LoVo (cell line): Measurements from ENCODE around the gene SLC39A6.
"Not testable (repeated sequence)": the region's sequence is repeated elsewhere in the genome, so short reads cannot be mapped to it uniquely, and the experiment has no call there.

Experiments
- DNase-seq: peaks from one replicate; pipeline ENCODE4 v3.0.0-alpha.2; 2016; ENCODE audit warnings: low spot score

Gene SLC39A6, protein sequence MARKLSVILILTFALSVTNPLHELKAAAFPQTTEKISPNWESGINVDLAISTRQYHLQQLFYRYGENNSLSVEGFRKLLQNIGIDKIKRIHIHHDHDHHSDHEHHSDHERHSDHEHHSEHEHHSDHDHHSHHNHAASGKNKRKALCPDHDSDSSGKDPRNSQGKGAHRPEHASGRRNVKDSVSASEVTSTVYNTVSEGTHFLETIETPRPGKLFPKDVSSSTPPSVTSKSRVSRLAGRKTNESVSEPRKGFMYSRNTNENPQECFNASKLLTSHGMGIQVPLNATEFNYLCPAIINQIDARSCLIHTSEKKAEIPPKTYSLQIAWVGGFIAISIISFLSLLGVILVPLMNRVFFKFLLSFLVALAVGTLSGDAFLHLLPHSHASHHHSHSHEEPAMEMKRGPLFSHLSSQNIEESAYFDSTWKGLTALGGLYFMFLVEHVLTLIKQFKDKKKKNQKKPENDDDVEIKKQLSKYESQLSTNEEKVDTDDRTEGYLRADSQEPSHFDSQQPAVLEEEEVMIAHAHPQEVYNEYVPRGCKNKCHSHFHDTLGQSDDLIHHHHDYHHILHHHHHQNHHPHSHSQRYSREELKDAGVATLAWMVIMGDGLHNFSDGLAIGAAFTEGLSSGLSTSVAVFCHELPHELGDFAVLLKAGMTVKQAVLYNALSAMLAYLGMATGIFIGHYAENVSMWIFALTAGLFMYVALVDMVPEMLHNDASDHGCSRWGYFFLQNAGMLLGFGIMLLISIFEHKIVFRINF

DNA sequence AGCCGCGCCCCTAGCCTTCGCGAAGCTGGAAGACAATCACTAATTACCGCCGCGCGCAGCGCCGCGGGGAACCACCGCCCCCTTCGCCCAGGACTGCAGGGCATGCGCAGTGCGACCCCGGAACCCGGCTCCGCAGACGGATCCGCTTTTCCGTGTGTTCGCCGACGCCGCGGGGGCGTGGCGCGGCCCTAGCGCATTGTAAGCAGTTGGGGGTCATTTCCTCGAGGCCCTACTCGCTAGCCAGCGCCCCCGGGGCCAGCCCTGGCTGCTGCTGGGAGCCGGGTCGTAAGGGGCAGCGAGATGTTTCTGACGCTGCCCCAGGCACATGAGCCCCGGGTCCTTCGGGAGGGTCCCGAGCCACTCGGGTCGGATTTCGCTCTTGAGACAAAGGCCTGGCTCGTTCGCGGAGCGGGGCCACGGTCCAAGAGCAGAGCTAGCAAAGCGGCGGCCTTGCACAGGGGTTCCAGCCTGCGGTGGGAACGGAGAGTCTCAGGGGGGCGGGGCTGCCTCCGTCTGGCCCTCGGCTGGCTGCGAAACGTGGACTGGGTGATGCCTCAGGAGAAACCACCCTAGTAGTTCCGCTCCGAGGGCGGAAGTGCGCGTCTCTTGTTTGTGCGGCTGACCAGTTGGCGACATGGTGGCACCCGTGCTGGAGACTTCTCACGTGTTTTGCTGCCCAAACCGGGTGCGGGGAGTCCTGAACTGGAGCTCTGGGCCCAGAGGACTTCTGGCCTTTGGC lies at the start of gene SLC39A6, which contains the start of gene ELP2:
SLC39A6 (minus strand) TSS at position 41 of the 739 bp plus-strand sequence. CDS start 2,333 bp downstream, outside the sequence.
ELP2 (plus strand) TSS at position 600 of the 739 bp plus-strand sequence; CDS start at position 635, 35 bp downstream.
- DNase-seq, result peak; percentile 95

DNA sequence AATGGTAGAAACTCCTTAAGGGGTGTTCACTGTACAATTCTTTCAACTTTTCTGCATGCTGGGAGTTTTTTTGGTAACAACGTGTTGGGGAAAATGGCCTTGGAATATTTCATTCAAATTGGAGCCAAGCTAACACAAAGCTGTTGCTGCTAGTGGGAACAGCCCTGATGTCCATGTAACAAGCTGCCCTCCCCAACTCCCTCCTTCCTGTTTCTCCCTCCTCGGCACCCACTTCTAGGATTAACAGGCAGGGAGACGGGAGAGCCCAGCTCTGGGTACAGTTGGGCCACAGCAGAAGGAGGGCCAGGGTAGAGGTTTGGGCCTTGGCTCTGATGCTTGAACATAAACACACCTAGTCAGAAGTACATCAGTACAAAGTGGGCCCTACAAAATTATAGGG lies 48.8 kb upstream of the SLC39A6 start:
- no peak for DNase-seq

DNA sequence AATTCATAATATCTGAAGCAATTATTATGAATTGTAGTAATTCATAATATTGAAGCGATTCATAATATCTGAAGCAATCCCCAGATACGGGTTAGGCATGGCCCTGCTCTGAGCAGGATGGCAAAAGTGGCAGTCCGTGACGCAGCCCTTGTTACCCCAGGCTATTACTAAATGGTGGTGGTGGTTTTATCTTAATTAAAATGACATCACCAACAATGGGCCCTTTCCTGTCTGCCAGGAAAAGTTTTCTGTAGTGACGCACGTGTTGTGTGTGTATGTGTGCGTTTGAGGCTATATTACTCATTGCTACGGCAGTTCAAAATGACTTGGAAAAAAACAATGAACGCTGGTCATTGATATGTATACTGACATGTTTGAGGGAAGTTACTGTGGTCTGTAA lies 47.6 kb upstream of the SLC39A6 start:
- no peak for DNase-seq

DNA sequence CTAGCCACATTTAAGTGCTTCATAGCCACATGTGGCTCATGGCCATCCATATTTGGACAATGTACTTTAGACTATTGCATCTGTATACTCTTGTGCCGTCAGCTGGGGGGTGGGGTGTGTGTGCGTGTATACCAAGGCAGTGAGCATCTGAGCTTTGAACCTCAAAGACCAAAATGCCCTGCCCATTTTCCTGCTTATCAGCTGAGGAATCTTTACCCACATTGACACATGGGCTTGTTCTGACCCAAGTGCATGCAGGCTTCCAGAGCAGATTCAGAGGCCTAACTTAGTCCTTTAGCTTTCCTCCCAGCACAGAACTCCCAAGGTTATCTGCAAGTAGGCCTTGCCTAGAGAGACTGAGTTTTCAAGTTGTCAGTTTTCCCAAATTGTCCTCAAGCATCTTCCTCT lies 47.0 kb upstream of the SLC39A6 start:
- DNase-seq, result peak; percentile 12

DNA sequence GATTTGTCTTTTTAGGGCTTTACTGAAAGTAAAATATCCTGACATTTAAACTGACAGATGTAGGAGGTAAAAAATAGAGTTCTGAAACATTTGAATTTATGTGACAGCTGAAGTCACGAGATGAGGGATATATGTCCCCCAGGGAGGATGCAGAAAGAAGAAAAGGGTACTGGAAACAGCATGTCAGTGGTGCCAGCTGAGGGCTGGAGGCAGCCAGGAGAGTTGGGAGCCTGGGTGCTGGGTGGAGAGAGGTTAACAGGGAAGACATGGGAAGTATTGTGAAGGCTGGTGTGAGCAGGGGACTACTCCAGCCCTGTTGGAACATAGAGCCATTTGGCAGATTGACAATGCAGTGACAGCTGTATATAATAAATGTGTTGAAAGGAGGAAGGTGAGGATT lies 46.3 kb upstream of the SLC39A6 start:
- no peak for DNase-seq

DNA sequence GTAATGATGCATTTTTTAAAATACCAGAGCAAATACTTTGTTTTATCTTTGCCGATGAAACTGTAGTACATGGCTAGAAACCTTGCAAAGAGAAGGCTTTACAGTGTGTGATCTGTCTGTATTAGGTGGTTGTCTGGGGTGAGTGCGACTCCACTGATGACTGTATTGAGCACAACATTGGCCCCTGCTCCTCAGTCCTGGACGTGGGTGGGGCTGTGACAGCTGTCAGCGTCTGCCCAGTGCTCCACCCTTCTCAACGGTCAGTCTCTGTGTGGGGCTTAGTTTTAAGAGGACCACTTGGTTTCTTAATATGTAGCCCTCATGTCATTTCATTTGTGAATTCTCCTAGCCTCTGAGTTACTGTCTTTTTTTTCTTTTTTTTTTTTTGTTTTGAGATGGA lies 40.8 kb upstream of the SLC39A6 start:
- DNase-seq, result no peak

DNA sequence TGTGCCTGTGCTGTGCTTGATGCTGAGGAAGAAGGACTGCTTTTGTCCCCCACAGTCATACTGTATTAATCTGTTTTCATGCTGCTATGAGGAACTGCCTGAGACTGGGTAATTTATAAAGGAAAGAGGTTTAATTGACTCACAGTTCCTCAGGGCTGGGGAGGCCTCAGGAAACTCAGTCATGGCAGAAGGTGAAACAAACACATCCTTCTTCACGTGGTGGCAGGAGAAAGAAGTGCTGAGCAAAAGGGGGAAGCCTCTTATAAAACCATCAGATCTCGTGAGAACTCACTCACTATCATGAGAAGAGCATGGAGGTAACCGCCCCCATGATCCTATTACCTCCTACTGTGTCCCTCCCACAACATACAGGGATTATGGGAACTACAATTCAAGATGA lies 39.2 kb upstream of the SLC39A6 start:
- not testable (repeated sequence) for DNase-seq

DNA sequence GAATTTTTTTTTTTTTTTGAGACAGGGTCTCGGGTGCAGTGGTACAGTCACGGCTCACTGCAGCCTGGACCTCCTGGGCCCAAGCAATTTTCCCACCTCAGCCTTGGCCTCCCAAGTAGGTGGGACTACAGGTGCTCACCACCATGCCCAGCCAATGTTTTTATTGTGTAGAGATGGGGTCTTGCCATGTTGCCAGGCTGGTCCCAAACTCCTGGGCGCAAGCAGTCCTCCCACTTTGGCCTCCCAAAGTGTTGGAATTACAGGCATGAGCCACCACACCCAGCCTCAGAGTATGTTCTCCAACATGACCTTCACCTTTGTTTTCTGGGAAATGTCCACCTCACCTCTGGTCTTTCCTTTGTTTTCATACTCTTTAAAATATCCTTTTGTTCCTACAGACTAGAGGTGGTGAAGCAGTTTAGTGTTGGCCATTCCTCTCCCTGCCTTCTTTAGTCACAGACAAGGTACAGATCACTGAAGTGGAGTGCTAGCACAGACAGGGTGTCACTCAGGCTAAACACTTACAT lies 38.6 kb upstream of the SLC39A6 start:
- DNase-seq, result no peak

DNA sequence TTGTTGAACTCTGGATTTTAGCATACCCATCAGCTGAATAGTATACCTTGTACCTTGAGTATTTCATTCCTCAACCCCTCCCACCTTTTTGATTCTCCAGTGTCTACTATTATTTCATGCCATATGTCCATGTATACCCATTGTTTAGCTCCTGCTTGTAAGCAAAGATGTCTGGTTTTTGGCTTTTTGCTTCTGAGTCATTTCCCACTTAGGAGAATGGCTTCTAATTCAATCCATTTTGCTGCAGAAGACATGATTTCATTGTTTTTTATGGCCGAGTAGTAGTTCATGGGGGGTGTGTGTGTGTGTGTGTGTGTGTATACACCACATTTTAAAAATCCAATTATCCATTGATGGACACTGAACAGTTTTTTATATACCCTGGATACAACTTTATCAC lies 33.8 kb upstream of the SLC39A6 start:
- no peak for DNase-seq

DNA sequence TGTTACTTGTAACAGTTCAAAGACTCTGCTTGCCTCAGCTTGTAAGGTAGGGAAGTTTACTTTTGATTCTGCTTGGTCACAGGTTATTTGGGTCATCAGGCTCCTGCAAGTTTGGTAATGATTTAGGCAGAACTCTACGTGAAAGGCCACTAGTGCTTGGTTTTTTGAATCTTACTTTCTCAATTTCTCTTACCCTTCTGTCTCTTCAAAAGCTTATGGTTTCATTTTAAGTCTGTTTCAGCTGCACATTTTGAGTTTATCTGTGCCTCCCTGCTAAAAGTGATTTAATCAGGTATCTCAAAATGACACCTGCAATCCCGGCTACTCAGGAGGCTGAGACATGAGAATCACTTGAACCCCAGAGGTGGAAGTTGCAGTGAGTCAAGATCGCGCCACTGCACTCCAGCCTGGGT lies 31.8 kb upstream of the SLC39A6 start:
- no peak for DNase-seq

DNA sequence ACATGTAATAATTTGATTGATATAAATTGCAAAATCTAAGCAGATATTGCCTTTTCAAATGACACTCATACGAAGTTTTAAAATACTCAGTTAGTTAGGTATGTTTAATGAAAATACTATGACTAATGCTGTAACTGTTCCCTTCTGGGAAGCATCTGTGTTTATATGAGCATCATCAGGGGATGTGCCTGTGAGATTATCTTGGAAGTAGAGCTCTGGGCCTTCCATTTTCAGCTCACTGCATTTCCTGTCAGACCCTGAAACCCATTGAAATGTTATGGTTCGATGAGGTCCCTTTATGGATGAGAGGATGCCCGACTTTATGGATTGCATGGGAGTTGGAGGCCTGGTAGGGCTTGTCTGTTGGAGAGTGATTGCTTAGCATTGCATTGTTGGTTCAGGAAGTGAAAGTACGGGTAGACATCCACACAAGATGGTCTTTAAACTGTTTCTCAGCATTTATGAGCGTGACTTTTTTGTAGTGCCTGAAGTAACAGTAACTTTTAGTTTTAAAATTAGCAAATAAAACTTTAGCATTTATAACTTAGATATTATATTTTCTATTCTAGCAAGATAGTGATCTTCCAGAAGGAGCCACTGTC lies 29.2 kb upstream of the SLC39A6 start:
- DNase-seq, result no peak

DNA sequence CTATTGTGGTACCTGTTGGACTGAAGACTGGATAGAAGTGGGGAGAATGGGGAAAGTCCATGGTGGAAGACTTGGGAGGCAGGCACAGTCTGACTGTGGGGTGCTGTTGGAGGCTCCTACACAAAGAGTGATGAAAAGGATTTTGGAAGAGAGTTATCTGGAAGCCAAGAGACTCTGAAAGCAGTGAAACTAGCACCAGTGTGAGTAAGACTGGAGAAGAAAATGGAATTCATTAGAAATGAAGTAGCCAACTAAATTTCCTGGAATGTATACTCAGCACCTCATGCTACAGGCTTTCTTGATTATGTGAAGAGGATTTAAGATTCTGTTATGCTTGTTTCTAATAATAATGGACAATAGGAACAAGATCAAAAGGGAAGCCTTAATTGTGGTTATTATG lies 28.3 kb upstream of the SLC39A6 start:
- no peak for DNase-seq

DNA sequence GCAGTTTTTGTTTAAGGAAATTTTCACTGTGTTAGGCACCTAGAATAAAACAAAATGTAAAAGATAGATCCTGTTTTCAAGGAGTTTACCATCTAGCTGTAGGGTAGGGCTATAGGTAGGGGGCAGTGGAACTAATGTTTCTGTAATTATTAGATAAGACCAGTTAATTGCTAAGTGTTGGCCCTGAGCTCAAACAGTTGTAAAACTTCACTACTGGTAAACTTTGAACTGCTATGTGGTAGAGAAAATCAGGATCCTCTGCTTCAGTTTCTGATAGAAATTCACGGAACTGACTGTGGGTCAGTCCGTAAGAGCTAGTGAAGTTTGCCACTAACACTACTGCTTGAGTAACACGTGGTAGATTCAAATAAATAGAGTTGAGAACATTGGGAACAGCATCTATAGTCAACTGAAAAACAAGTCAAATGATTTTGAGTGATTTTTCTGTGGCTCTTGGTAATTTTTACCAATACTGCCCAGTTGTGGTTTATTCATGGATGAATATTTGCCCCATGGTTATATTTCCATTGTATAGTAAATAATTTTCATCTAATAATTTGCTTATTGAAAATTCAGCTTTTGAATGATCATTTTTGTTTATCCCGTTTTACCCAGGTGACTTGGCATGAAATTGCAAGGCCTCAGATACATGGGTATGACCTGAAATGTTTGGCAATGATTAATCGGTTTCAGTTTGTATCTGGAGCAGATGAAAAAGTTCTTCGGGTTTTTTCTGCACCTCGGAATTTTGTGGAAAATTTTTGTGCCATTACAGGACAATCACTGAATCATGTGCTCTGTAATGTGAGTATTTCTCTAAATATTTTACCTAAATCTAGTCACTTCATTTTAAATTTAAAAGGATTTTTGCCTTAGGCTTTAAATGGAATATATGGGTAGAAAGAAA lies 27.0 kb upstream of the SLC39A6 start:
- DNase-seq, result no peak

DNA sequence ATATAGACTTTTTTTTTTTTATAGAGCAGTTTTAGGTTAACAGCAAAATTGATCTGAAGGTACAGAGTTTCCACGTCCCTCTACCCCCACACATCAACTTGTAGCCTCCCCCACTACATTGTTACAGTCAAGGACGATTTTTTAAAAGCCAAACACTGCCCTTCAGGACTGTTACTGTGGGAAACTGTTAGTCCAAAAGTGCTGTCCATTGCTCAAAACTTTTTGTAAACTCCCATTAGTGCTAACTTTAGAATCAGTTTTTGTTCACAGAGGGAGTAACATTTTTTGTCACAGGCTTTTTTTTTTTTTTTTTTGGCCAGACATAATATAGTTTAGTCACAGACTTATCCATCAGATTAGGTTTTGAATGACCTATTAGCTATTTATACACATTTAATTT lies 24.6 kb upstream of the SLC39A6 start:
- no peak for DNase-seq

DNA sequence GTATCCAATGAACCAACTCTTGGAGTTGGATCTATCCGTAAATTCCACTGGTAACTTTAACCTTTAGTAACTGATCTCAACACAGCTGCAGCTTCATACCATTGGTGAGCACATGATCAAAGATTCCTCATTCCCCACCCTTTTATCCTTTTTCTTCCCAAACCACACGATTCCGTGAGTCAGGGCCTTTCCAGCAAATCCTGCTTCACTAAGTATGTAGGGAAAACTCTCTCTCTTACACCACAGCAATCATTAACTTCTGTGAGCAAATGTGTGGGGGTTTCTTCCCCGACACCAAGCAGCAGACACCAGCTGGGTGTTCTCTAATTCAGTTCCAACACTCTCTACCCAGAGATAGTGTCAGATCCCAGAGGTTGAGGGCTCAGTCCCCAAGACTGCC lies 24.1 kb upstream of the SLC39A6 start:
- DNase-seq, result no peak

DNA sequence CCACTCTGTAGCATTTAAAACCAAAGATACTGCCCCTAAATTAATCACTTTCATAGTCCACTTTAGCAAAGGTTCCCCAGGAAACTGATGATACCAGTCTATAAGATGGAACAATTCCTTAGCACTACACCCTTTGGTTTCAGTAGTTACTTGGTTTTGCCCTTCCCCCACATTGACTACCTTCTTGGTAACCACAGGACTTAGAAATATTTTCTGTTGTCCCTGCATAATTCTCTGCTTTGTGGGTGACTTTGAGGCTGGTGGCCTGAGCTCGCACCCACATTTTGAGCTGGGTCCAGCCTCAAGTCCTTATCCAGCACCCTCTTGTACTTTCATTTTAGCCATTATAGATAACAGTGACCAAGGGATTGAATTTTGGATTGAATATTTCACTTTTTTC lies 23.6 kb upstream of the SLC39A6 start:
- DNase-seq, result no peak

DNA sequence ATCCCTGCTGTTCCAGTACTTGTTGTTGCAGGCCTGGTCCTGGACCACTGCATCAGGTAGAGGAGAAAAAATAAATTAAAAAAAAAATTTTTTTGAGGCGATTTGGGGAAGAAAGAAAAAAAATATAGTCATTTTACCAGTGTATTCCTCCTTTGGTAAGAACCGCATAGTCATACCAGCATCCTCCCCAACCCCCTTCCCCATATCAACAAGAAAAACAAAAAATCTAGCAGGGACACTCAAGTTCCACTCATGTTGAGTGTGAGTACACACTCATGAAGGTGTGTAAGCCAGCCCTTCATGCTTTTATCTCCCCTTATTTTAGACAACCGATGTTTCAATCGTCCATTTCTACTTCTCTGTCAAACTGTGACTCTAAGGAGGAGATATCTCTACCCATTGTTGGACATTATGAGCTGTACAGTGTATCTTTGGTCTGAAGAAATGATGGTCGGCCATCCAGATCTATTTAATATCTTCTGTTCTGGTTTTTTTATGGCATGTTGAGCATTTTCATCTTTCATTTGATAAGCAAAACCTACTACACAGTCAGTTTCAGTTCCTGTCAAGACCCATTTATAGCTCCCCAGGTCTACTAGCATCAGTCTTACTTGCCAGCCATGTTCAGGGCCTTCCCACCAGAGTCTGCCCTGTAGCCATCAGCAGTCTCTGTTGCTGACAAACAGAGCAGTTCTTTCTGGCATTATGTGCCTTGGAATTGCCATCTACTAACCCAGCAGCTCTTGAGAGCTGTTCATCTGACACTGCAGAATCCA lies 20.6 kb upstream of the SLC39A6 start:
- no peak for DNase-seq

DNA sequence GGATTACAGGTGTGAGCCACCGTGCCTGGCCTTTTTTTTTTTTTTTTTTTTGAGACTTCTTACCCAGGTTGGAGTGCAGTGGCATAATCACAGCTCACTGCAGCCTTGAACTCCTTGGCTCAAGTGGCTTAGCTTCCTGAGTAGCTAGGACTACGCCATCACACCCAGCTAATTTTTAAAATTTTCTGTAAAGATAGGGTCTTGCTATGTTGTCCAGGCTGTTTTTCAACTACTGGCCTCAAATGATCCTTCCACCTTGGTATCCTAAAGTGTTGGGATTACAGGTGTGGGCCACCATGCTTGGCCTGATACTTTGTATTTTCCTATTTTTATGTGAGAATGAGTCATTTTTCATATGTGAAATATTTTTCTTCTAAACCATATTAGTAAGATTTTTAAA lies 14.3 kb upstream of the SLC39A6 start:
- DNase-seq, result no peak

DNA sequence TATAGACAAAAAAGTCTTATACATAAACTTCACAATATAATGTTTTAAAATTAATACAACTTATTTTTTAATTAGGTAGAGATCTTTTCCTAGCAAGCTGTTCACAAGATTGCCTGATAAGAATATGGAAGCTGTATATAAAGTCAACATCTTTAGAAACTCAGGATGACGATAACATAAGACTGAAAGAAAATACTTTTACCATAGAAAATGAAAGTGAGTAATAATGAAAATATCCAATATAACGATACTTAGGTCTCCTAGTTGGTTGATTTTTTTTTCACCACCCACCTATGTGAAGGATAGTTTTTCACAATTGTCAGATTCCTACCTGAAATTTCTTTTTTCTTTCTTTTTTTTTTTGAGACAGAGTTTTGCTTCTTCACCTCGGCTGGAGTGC lies 13.6 kb upstream of the SLC39A6 start:
- DNase-seq, result no peak

DNA sequence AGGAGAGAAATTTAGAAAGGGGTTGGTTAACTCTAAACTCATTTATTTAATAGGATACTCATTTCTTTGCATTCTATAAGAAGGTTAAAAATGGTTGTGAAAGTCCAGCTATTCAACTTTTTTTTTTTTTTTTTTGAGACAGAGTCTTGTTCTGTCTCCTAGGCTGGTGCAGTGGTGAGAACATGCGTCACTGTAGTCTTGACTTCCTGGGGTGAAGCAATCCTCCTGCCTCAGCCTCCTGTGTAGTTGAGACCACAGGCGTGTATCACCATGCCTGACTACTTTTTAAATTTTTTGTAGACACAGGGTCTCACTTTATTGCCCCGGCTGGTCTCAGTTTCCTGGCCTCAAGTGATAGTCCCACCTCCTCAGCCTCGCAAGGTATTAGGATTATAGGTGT lies 12.4 kb upstream of the SLC39A6 start:
- no peak for DNase-seq
